Measurements from ENCODE around the gene ZBTB38.

The ZBTB38 gene

GRCh38 chr3:141333836-141334626 is 34.3 kb upstream of the ZBTB38 start:
- H3K9me3 Mint-ChIP-seq = no peaks in the 10 kb centered on the region
- no peaks in the 10 kb centered on the region for H3K36me3 Mint-ChIP-seq (ENCODE audit: low read depth)
- H3K27ac Mint-ChIP-seq = no peak overlapping the region
- no peaks in the 10 kb centered on the region for H3K27me3 Mint-ChIP-seq (ENCODE audit: low read depth)
- H3K4me1 Mint-ChIP-seq (ENCODE audit: low read depth) = no peaks in the 10 kb centered on the region
- H3K4me3 Mint-ChIP-seq = no peak overlapping the region

- Mint-ChIP-seq H3K36me3 (ENCODE audit: low read depth) (no peaks in the 10 kb centered on the region), H3K27ac (no peak overlapping the region), H3K4me3 (no peak overlapping the region), H3K4me1 (ENCODE audit: low read depth) (no peaks in the 10 kb centered on the region), H3K27me3 (ENCODE audit: low read depth) (no peaks in the 10 kb centered on the region), H3K9me3 (no peaks in the 10 kb centered on the region)
These were observed 33.6 kb upstream of the ZBTB38 start for GRCh38 chr3:141334627-141335250.

GRCh38 chr3:141335531-141336061 is 32.7 kb upstream of the ZBTB38 start:
- Mint-ChIP-seq H3K27me3 (ENCODE audit: low read depth) (no peaks in the 10 kb centered on the region), H3K4me1 (ENCODE audit: low read depth) (no peaks in the 10 kb centered on the region), H3K4me3 (no peak overlapping the region), H3K27ac (no peak overlapping the region), H3K9me3 (no peaks in the 10 kb centered on the region), H3K36me3 (ENCODE audit: low read depth) (no peaks in the 10 kb centered on the region)

DNA sequence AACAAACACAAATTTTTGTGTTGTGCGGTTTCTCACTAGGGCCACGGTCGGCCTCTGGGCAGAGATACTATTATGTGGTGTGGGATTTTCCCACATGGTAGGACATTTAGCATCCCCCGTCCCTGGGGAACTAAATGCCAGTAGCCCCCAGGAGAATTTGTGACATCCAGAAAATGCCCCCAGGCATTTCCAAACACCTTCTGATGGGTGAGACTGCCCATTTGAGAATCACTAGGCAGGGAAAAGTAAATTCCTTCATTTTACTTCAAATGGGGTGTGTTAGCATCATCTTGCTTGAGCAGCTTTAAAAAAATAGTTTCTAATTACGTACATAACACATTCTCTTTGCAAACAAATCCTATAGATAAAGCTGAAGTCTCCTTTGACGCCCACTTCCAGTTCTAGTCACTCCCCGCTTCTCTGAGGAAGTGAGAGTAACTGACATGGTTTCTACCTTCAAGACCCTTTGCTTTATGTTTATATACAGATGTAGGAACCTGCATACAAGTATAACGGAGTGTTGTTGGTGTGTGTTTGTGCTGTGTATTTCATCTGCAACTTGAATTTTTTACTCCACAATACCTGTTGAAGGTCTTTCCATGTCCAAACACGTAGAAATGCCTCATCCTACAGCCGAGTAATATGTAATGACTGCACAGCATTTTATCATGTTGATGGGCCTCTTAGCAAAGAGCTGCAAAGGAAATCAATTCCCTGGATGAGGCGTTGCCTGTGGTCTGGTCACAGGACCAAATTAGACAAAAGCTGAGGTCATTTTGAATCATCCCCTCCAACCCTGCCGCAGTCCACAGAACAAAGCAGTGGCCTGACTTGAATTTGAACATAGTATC is 31.4 kb upstream of the ZBTB38 start:
- Mint-ChIP-seq H3K4me3 (no peak overlapping the region), H3K4me1 (ENCODE audit: low read depth) (no peaks in the 10 kb centered on the region), H3K9me3 (no peaks in the 10 kb centered on the region), H3K27ac (no peak overlapping the region), H3K36me3 (ENCODE audit: low read depth) (no peaks in the 10 kb centered on the region), H3K27me3 (ENCODE audit: low read depth) (peaks cover 7% of the 10 kb centered on the region)

GRCh38 chr3:141337523-141337854 is 30.8 kb upstream of the ZBTB38 start:
- Mint-ChIP-seq H3K4me3 (no peak overlapping the region), H3K4me1 (ENCODE audit: low read depth) (no peaks in the 10 kb centered on the region), H3K27me3 (ENCODE audit: low read depth) (peaks cover 7% of the 10 kb centered on the region), H3K36me3 (ENCODE audit: low read depth) (no peaks in the 10 kb centered on the region), H3K27ac (no peak overlapping the region), H3K9me3 (no peaks in the 10 kb centered on the region)

- Mint-ChIP-seq H3K36me3 (ENCODE audit: low read depth) (no peaks in the 10 kb centered on the region), H3K9me3 (no peaks in the 10 kb centered on the region), H3K4me1 (ENCODE audit: low read depth) (no peaks in the 10 kb centered on the region), H3K4me3 (no peak overlapping the region), H3K27ac (no peak overlapping the region), H3K27me3 (ENCODE audit: low read depth) (peaks cover 7% of the 10 kb centered on the region)
These were observed 30.3 kb upstream of the ZBTB38 start for GRCh38 chr3:141337991-141338390.

DNA sequence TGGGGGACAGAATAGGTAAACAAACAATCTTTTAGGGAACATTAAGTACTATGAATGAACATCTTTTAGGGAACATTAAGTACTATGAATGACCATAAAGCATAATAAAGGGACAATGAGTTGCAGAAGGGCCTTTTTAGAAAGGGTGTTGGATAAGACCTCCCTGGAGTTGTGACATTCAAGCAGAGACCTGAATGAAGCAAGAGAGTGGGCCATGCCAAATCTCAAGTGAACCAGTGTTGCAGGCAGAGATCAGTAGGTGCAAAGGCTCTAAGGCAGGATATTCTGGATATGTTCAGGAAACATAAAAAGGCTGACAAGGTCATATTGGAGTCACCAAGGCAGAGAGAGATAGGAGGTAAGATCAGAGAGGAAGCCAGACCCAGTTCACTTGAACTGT is 29.4 kb upstream of the ZBTB38 start:
- H3K27ac Mint-ChIP-seq = no peak overlapping the region
- H3K4me3 Mint-ChIP-seq = no peak overlapping the region
- no peaks in the 10 kb centered on the region for H3K4me1 Mint-ChIP-seq (ENCODE audit: low read depth)
- peaks cover 7% of the 10 kb centered on the region for H3K27me3 Mint-ChIP-seq (ENCODE audit: low read depth)
- no peaks in the 10 kb centered on the region for H3K36me3 Mint-ChIP-seq (ENCODE audit: low read depth)
- no peaks in the 10 kb centered on the region for H3K9me3 Mint-ChIP-seq

DNA sequence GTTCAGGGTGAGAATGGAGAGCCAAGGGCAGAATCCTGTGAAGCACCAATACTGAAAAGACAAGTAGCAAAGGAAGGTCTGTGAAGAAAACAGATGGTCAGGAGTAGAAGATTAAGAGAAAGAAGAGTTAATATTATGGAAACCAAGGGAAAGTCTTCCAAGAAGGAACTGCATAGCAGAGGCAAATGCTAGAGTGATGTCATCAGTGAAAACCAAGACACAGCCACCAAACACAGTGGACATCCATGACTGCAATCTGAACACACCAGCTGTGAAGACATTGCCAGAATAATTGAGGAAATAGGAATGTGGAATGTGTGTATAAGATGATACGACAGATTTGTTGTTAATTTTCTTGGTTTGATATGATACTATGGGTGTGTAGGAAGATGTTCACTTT is 26.8 kb upstream of the ZBTB38 start:
- Mint-ChIP-seq H3K27ac (no peak overlapping the region), H3K9me3 (no peaks in the 10 kb centered on the region), H3K4me1 (ENCODE audit: low read depth) (no peaks in the 10 kb centered on the region), H3K4me3 (no peak overlapping the region), H3K27me3 (ENCODE audit: low read depth) (peaks cover 11% of the 10 kb centered on the region), H3K36me3 (ENCODE audit: low read depth) (no peaks in the 10 kb centered on the region)

GRCh38 chr3:141342386-141342785 is 25.9 kb upstream of the ZBTB38 start:
- Mint-ChIP-seq H3K9me3 (no peaks in the 10 kb centered on the region), H3K4me1 (ENCODE audit: low read depth) (no peaks in the 10 kb centered on the region), H3K36me3 (ENCODE audit: low read depth) (no peaks in the 10 kb centered on the region), H3K27me3 (ENCODE audit: low read depth) (peaks cover 11% of the 10 kb centered on the region), H3K27ac (no peak overlapping the region), H3K4me3 (no peak overlapping the region)

DNA sequence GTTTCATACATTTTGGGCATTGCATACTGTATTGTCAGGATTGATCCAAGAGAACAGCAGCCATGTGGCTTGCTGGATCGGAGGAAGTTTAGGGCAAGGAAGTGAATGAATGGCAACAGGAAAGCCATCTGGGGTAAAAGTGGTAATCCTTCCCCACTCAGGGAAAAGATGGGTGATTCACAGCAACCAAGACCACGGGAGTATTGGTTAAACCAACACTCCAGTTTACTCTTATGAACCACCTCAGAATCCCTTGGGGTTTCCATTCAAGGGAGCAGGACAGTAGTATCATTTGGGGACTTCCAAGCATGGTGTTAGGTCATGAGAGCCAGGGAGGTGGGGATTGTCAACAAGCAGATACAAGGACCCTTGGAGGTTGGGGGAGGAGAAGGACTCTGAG is 25.2 kb upstream of the ZBTB38 start:
- no peaks in the 10 kb centered on the region for H3K9me3 Mint-ChIP-seq
- no peaks in the 10 kb centered on the region for H3K36me3 Mint-ChIP-seq (ENCODE audit: low read depth)
- peaks cover 11% of the 10 kb centered on the region for H3K27me3 Mint-ChIP-seq (ENCODE audit: low read depth)
- no peak overlapping the region for H3K27ac Mint-ChIP-seq
- no peak overlapping the region for H3K4me3 Mint-ChIP-seq
- no peaks in the 10 kb centered on the region for H3K4me1 Mint-ChIP-seq (ENCODE audit: low read depth)

DNA sequence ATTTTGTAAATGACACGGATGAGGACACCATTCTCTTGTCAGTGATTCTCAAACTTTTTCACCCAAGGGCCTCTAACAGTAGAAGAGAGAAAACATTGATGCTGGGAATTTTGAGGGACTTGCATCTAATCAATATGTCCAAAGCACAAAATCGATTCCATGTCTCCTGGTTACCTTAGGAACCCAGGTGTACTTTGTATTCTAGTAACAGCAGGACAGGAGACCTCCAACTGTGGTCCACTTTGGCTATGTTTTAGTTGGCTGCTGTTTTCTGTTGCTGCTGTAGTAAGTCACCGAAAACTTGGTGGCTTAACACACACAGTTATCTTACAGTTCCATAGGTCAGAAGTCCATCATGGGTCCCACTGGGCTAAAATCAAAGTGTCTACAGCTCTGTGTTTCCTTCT is 24.4 kb upstream of the ZBTB38 start:
- H3K4me1 Mint-ChIP-seq (ENCODE audit: low read depth) = no peaks in the 10 kb centered on the region
- H3K36me3 Mint-ChIP-seq (ENCODE audit: low read depth) = no peaks in the 10 kb centered on the region
- no peak overlapping the region for H3K4me3 Mint-ChIP-seq
- H3K27ac Mint-ChIP-seq = no peak overlapping the region
- H3K27me3 Mint-ChIP-seq (ENCODE audit: low read depth) = peaks cover 11% of the 10 kb centered on the region
- no peaks in the 10 kb centered on the region for H3K9me3 Mint-ChIP-seq

GRCh38 chr3:141345528-141345927 is 22.8 kb upstream of the ZBTB38 start:
- H3K36me3 Mint-ChIP-seq (ENCODE audit: low read depth) = peaks cover 1% of the 10 kb centered on the region
- H3K9me3 Mint-ChIP-seq = no peaks in the 10 kb centered on the region
- peaks cover 11% of the 10 kb centered on the region for H3K27me3 Mint-ChIP-seq (ENCODE audit: low read depth)
- H3K27ac Mint-ChIP-seq = no peak overlapping the region
- no peaks in the 10 kb centered on the region for H3K4me1 Mint-ChIP-seq (ENCODE audit: low read depth)
- no peak overlapping the region for H3K4me3 Mint-ChIP-seq

DNA sequence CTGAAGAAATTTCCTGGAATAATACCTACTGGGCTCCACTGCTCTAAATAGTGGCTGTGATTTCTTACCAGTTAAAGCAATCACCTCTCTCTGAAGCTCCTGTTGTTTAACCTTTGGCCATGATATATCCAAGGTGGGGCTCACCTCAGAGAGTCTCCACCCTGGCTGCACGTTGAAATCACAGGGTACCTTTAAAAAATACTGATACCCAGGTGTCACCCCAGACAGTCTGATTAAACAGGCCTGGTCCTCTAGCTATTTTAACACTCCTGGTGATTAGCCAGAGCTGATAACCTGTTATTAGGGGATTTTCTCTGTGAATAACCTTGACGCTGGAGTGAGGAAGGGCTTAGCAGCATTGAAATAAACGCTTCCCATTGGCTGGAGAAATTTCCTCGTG is 22.3 kb upstream of the ZBTB38 start:
- no peaks in the 10 kb centered on the region for H3K9me3 Mint-ChIP-seq
- H3K4me1 Mint-ChIP-seq (ENCODE audit: low read depth) = no peaks in the 10 kb centered on the region
- no peak overlapping the region for H3K4me3 Mint-ChIP-seq
- peaks cover 8% of the 10 kb centered on the region for H3K27me3 Mint-ChIP-seq (ENCODE audit: low read depth)
- H3K36me3 Mint-ChIP-seq (ENCODE audit: low read depth) = peaks cover 1% of the 10 kb centered on the region
- H3K27ac Mint-ChIP-seq = no peak overlapping the region

- H3K4me1 Mint-ChIP-seq (ENCODE audit: low read depth) = no peaks in the 10 kb centered on the region
- H3K36me3 Mint-ChIP-seq (ENCODE audit: low read depth) = peaks cover 1% of the 10 kb centered on the region
- no peak overlapping the region for H3K27ac Mint-ChIP-seq
These were observed 21.9 kb upstream of the ZBTB38 start for GRCh38 chr3:141346418-141346817.

DNA sequence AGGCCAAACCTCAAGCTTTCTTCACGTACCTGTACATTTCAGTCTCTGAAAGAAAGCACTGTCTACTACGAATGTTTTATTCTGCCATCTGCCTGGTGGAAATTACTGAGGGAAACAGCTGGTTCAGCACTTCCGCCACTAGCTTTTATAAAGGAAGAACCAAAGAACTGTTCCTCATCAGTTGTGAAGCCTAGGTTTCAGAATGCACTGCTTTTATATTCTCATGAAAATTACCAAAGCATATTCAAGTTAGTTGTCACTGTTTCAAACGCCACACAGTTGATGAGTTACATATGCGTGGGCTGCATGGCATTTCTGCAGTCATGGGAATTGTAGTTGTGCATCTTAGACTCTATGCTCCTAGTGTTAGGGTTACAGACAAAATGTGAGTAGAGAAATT is 21.5 kb upstream of the ZBTB38 start:
- Mint-ChIP-seq H3K9me3 (no peaks in the 10 kb centered on the region), H3K27me3 (ENCODE audit: low read depth) (peaks cover 4% of the 10 kb centered on the region), H3K27ac (no peak overlapping the region), H3K4me3 (no peak overlapping the region), H3K36me3 (ENCODE audit: low read depth) (peaks cover 1% of the 10 kb centered on the region), H3K4me1 (ENCODE audit: low read depth) (no peaks in the 10 kb centered on the region)

More at GRCh38 chr3:141346418-141346817, 21.9 kb upstream of the ZBTB38 start:
- H3K4me3 Mint-ChIP-seq = no peak overlapping the region
- H3K9me3 Mint-ChIP-seq = no peaks in the 10 kb centered on the region
- H3K27me3 Mint-ChIP-seq (ENCODE audit: low read depth) = peaks cover 4% of the 10 kb centered on the region
